IPS DF 6.9 (cell line): ENCODE measurements around the gene GNL1.

Experiments
- DNase-seq: peaks from one replicate; pipeline ENCODE4 v3.0.0-alpha.2; 2013; ENCODE audit warnings: low read depth, low spot score
- H3K27ac ChIP-seq: one replicate; pipeline ENCODE4 v1.5.1; 2013; ENCODE audit warnings: low read length, control low read depth
- H3K27me3 ChIP-seq: 2 replicates; pipeline ENCODE4 v1.6.1; 2013; ENCODE audit warnings: mild to moderate bottlenecking, low read length; ENCODE audit not compliant: control insufficient read depth, insufficient read depth
- H3K36me3 ChIP-seq: 2 replicates; pipeline ENCODE4 v1.6.1; 2013; ENCODE audit warnings: low read length; ENCODE audit not compliant: control insufficient read depth, insufficient read depth
- H3K4me1 ChIP-seq: 2 replicates; pipeline ENCODE4 v1.6.1; 2013; ENCODE audit warnings: low read length; ENCODE audit not compliant: control insufficient read depth, insufficient read depth
- H3K4me3 ChIP-seq: 2 replicates; pipeline ENCODE4 v1.5.1; 2013; ENCODE audit warnings: mild to moderate bottlenecking, low read length
- H3K9me3 ChIP-seq: 2 replicates; pipeline ENCODE4 v1.6.1; 2013; ENCODE audit warnings: low read length, inconsistent platforms; ENCODE audit not compliant: control insufficient read depth, insufficient read depth
- WGBS: extraction: QIAGEN DNeasy Blood & Tissue Kit; methylation state at CpG from one replicate; pipeline ENCODE4 v1.1.7; 2013; ENCODE audit warnings: mixed read lengths, missing lambda C conversion rate; ENCODE audit not compliant: insufficient read length, insufficient coverage; 5-methylcytosine and 5-hydroxymethylcytosine counted together

GNL1 gene

DNA sequence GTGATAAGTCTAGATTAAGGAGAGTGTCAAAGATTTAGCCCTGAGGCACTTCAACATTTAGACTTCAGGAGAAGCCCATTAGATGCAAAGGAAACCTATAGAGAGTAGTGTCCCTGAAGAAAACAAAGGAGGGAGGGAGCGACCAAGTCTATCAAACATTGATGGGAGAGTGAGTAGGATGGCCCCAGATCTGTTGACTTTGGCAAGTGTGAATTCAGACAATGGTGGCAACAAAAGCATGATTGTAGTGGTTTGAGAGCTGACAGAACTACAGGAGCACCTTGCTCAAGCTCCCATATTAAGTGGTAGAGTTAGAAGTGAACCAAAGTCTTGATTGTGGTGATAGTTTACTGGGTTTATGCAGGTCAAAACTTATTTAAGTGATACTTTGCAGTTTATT is 14.0 kb upstream of the GNL1 start:
- Histone ChIP-seq H3K27ac (no peak overlapping the region), H3K4me3 (no peak overlapping the region), H3K4me1 (no peaks in the 10 kb centered on the region; the same call in 1 of the 2 replicates), H3K36me3 (no peaks in the 10 kb centered on the region; the same call in 1 of the 2 replicates), H3K9me3 (no peaks in the 10 kb centered on the region), H3K27me3 (no peaks in the 10 kb centered on the region)
- no CpG with 5 or more reads among the region's 1 CpG for WGBS
- DNase-seq, result no peak

DNA sequence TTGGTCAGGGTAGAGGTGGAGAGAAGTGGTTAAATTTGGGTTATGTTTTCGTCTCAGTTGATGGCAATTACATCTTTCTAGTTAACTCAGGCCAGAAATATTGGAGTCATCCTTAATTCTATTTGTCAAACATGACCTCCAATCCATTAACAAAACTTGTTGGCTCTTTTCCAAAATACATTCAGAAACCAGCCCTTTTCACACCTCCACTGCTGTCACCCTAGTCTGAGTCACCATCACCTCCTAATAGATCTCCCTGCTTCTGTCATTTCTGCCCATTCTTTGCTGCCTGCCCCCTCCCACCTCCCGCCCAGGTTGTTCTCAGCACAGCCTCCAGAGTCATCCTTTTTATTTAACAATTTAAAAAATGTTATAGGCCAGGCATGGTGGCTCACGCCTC is 12.0 kb upstream of the GNL1 start:
- Histone ChIP-seq H3K36me3 (no peaks in the 10 kb centered on the region; the same call in 1 of the 2 replicates), H3K9me3 (no peaks in the 10 kb centered on the region), H3K27me3 (no peaks in the 10 kb centered on the region), H3K27ac (no peak overlapping the region), H3K4me1 (no peaks in the 10 kb centered on the region; the same call in 1 of the 2 replicates), H3K4me3 (no peak overlapping the region)
- DNase-seq, result no peak
- WGBS, result no CpG with 5 or more reads among the region's 3 CpGs

DNA sequence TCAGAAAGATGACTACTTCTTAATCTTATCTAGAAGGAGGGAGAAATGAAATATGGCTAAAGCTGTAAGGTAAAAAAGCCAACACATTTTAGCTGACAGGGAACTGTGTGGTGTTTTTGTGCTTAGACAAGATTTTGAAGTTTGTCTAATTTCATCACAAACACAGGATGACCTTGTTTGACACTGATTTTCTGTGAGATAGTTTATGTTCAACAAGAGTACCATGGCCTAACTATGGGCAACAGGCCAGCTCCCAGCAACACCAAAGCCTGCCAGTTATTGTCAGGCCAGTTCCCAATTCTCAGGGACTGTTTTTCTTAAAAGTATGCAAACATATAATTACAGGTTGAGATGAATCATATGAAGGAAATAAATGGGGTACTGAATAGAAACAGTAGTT is 9.5 kb upstream of the GNL1 start:
- no peak for DNase-seq
- H3K36me3 ChIP-seq, result peaks cover 13% of the 10 kb centered on the region; the same call in 1 of the 2 replicates
- no peak overlapping the region for H3K4me3 ChIP-seq
- no peaks in the 10 kb centered on the region for H3K9me3 ChIP-seq
- no peaks in the 10 kb centered on the region for H3K27me3 ChIP-seq
- no peak overlapping the region for H3K27ac ChIP-seq
- no peaks in the 10 kb centered on the region; the same call in 1 of the 2 replicates for H3K4me1 ChIP-seq

DNA sequence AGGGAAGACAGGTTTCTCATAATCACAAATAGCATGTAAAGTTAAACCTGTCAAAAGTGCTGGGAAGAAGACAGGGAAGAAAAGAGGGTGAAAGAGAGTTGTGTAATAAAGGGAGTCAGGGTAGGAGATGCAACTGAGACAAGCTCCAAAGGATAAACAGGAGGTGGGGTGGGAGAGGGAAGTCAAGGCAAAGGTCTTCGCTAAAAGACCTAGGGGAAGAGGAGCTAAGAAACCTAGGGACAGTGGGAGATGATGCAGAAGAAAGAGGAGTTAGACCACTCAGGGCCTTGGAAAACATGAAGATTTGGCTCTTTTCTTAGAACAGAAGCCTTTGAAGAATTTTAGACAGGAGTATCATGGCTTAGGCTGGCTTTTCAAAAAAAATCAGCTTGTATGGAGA is 7.8 kb upstream of the GNL1 start:
- WGBS, result no CpG with 5 or more reads among the region's 1 CpG
- no peaks in the 10 kb centered on the region for H3K4me1 ChIP-seq
- DNase-seq, result no peak
- no peak overlapping the region for H3K27ac ChIP-seq
- H3K36me3 ChIP-seq, result peaks cover 13% of the 10 kb centered on the region; the same call in 1 of the 2 replicates
- no peaks in the 10 kb centered on the region for H3K27me3 ChIP-seq
- no peaks in the 10 kb centered on the region for H3K9me3 ChIP-seq
- no peak overlapping the region for H3K4me3 ChIP-seq

DNA sequence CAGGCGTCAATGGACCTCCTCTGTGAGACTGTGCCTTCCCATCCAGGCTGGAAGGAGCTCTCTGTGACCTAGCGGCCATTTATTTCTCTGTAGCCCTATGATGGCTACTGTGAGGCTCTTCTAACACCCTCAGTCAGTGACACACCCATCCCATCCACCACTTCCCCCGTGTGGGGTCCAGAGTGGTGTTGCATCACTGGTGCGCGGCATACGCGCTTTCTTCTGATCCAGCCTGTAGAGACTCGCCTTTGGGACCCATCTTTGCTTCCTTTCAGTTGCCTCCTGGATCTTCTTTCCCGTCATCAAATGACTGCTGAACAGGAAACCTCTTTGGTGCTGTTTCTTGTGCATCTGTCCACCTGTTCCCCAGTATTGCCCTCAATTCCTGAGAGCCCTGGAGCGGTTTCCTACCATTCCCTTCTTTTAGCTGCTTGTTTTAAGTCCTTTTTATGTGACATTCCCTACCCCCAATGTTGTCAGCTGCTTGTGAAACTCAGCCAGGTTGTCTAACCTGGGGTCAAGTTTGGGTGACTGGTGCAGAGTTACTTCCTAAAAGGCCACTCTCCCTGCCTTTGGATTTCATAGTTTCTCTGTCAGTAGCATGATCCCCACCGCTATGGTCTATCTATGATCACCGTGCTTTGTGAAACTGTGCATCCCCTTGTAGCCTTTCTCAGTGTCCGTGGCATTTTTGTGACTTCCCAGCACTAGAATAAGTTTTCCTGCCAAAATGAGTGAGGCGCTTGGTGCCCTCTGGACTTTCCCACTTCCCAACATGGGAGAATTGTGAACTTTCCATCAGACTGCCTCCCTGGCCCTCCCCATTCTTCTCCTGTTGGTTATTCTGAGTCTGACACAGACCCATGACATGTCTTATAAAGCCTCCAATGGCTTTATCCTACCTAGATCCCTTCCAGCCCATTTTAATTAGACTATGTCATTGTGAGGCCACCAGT is 6.5 kb upstream of the GNL1 start:
- no CpG with 5 or more reads among the region's 14 CpGs for WGBS
- Histone ChIP-seq H3K36me3 (peaks cover 13% of the 10 kb centered on the region; the same call in 1 of the 2 replicates), H3K9me3 (no peaks in the 10 kb centered on the region), H3K27ac (no peak overlapping the region), H3K4me3 (no peak overlapping the region), H3K4me1 (no peaks in the 10 kb centered on the region), H3K27me3 (no peaks in the 10 kb centered on the region)
- DNase-seq, result no peak

DNA sequence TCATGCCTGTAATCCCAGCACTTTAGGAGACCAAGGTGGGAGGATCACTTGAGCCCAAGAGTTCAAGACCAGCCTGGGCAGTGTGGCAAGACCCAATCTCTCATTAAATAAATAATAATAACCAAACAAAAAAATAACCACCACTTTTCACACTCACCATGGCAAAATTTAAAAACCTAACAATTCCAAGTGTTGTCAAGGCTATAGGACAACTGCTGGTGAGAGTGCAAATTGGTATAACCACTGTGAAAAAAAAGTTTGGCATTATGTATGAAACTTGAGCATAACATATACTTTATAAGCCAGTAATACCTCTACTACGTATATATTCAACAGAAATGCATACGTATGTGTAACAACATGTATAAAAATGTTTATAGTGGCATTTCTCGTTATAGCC is 4.6 kb upstream of the GNL1 start:
- no CpG with 5 or more reads among the region's 3 CpGs for WGBS
- no peak overlapping the region for H3K4me3 ChIP-seq
- no peaks in the 10 kb centered on the region for H3K9me3 ChIP-seq
- H3K36me3 ChIP-seq, result peaks cover 13% of the 10 kb centered on the region; the same call in 1 of the 2 replicates
- no peaks in the 10 kb centered on the region for H3K4me1 ChIP-seq
- no peak for DNase-seq
- no peaks in the 10 kb centered on the region for H3K27me3 ChIP-seq
- H3K27ac ChIP-seq, result no peak overlapping the region

DNA sequence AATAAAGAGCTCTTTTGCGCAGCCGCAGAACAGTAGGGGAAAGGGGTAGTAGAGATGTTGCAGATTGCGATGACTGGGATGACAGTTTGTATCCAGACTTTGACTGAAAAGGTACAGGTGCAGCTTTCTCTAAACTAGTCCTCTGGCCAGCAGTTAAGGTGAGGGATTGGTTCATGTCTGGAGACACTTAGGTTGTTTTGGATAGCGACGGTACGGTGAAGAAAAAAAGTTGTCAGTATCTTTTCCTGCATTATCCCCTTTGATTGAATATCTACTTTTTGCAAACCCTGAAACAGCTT is 1.3 kb upstream of the GNL1 start:
- H3K4me3 ChIP-seq, result peak overlapping the region; percentile 80; the same call in 1 of the 2 replicates
- H3K36me3 ChIP-seq, result peaks cover 16% of the 10 kb centered on the region; the same call in 1 of the 2 replicates
- no peaks in the 10 kb centered on the region for H3K27me3 ChIP-seq
- no peaks in the 10 kb centered on the region for H3K4me1 ChIP-seq
- no peaks in the 10 kb centered on the region for H3K9me3 ChIP-seq
- WGBS, result no CpG with 5 or more reads among the region's 6 CpGs
- no peak for DNase-seq
- no peak overlapping the region for H3K27ac ChIP-seq

DNA sequence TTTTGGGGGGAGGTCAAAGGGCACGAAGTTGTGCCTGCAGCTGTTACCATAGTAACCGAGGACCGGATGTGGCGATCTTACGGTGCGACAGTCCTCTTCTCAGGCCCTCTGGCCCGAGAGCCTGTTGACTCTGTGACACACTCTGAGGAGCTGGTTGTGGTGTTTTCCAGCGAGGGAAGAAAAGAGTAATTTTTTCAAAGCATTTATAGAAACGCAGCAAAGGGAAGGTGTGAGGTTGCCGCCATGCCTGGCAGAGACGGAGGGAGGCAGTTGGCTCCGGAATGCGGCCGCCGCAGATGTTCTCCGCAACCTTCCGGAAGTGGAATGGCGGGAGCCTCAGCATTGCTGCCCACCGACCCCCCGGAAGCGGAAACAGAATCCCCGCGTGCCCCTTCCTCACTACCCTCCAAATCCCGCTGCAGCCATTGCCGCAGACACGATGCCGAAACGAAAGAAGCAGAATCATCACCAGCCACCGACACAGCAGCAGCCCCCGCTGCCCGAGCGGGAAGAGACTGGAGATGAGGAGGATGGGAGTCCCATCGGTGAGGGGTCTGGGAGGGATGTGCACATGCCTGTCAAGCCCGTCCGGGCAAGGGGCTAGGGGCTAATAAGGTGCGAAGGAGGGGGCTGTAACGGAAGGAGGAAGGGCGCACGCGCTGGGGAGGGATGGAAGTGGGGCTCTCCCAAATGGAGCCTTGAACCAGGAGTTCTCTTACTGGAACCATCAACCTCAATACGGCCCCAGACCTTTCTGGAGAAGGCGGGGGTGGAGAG is 805 bp upstream of the GNL1 start, which contains the start of gene PRR3:
PRR3 (plus strand) TSS at position 390 of the 777 bp plus-strand sequence; CDS start at position 440, 50 bp downstream.
- no peaks in the 10 kb centered on the region for H3K4me1 ChIP-seq
- WGBS, result no CpG with 5 or more reads among the region's 42 CpGs

DNA sequence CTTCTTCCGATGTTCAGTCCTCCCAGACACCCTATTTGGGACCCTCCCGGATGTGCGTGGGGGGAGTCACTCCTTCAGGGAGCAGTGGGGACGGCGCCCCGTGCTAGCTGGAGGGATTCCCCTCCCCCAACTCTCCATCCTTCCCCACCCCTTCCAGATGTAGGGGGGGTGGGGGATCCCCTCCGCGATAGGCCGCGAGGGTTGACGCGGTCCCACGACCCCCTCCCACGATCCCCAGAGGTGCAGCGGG is 548 bp downstream of the GNL1 start:
- no peak for DNase-seq
- Histone ChIP-seq H3K27ac (no peak overlapping the region), H3K9me3 (no peaks in the 10 kb centered on the region), H3K36me3 (0 out of 2 replicates have a peak, but pooled peaks cover 15% of the 10 kb centered on the region), H3K27me3 (no peaks in the 10 kb centered on the region), H3K4me1 (no peaks in the 10 kb centered on the region), H3K4me3 (peak overlapping the region; percentile 80)
- no CpG with 5 or more reads among the region's 15 CpGs for whole genome bisulfite sequencing

More for the DNA sequence above, 805 bp upstream of the GNL1 start, which contains the start of gene PRR3:
- Histone ChIP-seq H3K9me3 (no peaks in the 10 kb centered on the region), H3K4me3 (peak within 1 kb of the TSS; percentile 80; the same call in 1 of the 2 replicates), H3K27ac (no peak within 1 kb of the TSS), H3K36me3 (peaks cover 17% of the 10 kb centered on the region; the same call in 1 of the 2 replicates), H3K27me3 (no peaks in the 10 kb centered on the region)
- peak; percentile 92 for DNase-seq

DNA sequence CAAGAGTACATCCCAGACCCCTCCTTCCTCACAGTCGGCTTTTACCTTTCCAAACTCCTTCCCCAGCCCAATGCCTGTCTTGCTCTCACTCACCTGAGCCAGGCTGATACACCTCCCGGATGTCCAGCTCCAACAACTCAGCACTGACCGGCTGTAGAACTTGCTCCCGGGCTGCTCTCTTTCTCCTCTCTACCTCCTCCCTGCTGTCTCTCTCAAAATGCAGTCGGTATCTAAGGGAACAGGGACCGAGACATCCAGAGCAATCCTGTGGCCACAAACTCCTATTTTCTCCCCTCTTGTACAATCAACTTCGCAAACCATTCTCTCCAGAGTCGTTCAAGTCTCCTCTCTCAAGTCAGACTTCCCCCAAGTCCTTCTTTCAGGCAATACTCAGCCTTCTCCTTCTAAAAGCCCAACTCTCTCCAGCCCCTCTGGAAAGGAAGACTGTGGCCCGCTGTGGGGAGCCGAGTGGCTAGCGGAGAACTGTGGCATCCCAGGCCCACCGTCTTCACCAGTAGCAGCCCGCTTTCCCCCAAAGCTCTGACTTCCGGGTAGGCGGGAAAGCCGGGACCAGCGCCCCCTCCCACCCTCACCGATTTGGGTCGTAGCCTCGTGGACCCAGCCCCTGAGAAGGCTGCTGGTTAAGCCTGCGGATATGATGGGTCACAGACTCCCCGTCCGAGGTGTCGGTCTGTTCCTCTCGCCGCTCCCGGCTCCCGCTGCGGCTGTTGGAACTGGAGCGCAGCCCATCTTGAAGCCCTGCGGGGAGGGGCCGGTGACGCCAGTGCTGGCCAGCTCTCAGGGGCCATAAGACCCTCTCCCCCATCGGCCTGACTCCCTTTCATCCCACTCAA is 1.1 kb downstream of the GNL1 start:
- DNase-seq, result no peak
- Histone ChIP-seq H3K4me3 (peak overlapping the region; percentile 80), H3K4me1 (no peaks in the 10 kb centered on the region), H3K36me3 (0 out of 2 replicates have a peak, but pooled peaks cover 15% of the 10 kb centered on the region), H3K27me3 (no peaks in the 10 kb centered on the region), H3K9me3 (no peaks in the 10 kb centered on the region), H3K27ac (no peak overlapping the region)
- no CpG with 5 or more reads among the region's 34 CpGs for WGBS
